ENCODE measurements around the gene AIG1.

AIG1 gene

DNA sequence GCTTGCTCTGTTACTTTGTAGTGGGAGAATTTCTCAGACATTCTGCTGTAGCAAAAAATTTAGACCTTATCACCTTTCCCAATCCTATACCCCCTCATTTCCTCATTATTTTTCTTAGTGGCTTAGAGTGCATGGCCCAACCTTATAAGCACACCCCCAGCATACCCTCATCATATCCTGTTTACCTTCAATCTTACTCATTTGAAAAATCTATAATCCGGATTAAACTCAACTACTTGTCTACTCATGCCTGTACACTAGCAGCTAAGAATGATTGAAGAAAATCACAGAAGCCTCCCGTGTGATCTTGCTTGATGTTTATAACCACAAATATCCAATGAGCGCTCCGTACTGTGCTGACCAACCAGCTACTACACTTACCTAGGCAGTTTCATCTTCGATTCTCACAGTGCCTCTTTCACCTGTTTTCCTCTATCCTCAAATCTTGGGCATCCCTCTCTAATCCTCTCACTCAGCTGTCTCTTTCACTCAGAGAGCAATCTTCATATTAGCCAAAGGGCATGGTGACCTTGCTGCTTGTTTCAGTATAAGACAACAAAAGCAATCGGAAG lies 36.6 kb downstream of the AIG1 start:
- DNase-seq (ENCODE audit: low read depth): no peak

DNA sequence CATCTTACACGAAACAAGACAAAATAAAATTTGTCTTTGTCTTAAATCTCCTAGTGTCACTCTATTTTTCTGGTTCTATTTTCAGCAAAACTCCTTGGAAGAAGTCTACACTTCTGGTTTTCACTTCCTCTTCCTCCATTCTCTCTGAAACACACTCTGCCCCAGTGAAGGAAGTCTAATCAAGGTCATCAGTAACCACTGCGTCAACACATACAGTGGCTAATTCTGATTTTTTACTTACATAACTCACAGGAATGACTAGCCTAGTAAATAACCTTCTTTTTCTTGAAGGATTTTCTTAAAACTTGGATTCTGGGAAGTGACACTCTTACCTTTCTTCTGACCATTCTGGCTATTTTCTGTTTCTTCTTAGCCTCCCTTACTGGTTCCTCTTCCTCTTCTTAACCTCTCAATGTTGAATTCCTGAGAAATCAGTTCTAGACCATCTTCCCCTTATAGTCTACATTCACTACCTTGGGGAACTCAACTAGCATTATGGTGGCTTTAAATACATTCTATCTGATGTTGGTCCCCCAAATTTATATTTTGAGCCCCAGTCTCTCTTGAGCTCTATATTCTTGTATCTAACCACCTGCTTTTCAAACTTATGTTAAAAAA lies 37.5 kb downstream of the AIG1 start:
- no peak for DNase-seq (ENCODE audit: low read depth)

DNA sequence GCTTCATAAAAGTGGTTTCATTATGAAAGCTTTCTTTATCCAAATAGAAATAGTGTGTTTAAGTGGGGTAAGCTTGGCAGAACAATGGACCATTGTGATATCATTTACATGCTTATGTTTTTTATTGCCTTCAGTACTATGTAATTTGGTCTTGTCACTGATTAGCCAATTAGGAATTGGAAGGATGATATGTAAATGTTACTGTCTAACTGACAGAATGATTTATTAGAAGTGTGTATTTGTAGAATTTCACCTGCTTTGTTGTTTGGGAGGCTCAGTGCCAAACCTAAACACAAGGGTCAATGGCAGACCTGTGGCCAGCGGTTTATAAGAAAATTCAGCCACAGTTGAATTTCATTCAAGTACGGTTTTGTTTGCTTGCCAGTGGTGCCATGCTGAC lies 39.0 kb downstream of the AIG1 start:
- no peak for DNase-seq (ENCODE audit: low read depth)

DNA sequence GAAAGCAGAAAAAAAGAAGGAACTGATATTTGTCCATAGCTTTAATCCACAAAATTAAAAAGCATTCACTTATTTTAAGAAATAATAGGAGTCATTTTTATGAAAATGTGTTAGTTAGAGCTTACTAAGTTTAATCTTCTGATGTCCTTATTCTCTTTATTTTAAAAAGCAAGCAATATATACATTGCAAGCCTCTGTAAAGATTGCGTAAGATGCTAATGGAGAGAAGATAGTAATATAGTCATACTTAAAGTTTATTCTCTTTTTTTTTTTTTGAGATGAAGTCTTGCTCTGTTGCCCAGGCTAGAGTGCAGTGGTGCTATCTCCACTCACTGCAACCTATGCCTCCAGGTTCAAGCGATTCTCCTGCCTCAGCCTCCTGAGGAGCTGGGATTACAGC lies 39.7 kb downstream of the AIG1 start:
- no peak for DNase-seq (ENCODE audit: low read depth)

- no peak for DNase-seq (ENCODE audit: low read depth)
Observed at GRCh38 chr6:143103916-143104315, 43.2 kb downstream of the AIG1 start.

GRCh38 chr6:143107440-143107839 lies 46.8 kb downstream of the AIG1 start:
- DNase-seq (ENCODE audit: low read depth): no peak

- DNase-seq (ENCODE audit: low read depth): no peak
Observed at GRCh38 chr6:143107911-143108761, 47.4 kb downstream of the AIG1 start.

DNA sequence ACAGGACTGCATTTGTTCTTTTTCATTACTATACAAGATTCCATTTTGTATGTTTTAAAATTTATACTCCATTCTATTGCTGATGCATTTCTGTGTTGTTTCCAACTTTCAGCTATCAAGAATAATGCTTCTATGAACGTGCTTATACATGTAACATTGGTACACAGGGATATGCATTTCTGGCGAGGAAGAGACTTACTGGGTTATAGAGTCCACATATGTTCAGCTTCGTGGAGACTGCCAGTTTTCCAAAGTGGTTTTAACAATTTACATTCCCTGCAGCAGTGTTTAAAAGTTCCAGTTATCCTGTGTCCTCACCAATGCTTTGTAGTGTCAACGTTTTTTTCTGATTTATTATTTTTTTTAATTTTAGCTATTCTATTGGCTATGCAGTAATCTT lies 48.5 kb downstream of the AIG1 start:
- no peak for DNase-seq (ENCODE audit: low read depth)

DNA sequence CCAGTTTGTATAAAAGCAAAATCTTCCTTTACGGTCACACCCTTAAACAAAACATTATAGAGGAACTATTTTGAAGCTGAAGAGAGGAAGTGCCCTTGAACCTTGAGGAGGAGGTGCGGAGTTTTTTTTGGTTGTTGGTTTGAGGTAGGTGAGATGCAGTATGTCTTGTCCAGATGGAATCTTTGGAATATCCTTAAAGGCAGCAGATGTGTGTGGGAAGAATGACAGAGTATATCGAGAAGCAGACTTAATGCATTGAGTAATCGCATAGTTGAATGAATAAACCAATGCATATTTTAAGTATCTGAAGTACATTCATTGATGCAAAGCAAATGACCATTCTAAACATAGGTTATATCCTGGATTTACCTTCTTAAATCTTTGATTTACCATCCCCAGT lies 49.9 kb downstream of the AIG1 start:
- no peak for DNase-seq (ENCODE audit: low read depth)

- no peak for DNase-seq (ENCODE audit: low read depth)
Observed at GRCh38 chr6:143110996-143111395, 50.3 kb downstream of the AIG1 start.

DNA sequence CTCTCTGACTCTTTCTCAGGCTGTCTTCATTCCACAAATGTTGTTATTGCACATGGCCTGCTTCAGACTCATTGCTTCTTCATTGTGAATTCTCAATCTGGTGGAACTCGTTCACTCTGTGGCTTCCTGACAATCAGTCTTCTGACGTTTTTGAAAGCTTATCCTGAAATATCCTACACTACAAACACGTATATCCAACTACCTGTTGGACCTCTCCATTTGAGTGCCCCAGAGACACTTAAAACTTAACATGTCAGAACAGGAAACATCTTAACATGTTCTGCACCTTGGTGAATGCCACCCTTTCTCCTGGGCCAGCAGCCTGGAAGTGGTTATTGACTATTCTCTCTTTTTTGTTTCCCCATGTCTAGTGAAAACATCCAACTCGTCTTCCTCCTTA lies 50.8 kb downstream of the AIG1 start:
- DNase-seq (ENCODE audit: low read depth): no peak

DNA sequence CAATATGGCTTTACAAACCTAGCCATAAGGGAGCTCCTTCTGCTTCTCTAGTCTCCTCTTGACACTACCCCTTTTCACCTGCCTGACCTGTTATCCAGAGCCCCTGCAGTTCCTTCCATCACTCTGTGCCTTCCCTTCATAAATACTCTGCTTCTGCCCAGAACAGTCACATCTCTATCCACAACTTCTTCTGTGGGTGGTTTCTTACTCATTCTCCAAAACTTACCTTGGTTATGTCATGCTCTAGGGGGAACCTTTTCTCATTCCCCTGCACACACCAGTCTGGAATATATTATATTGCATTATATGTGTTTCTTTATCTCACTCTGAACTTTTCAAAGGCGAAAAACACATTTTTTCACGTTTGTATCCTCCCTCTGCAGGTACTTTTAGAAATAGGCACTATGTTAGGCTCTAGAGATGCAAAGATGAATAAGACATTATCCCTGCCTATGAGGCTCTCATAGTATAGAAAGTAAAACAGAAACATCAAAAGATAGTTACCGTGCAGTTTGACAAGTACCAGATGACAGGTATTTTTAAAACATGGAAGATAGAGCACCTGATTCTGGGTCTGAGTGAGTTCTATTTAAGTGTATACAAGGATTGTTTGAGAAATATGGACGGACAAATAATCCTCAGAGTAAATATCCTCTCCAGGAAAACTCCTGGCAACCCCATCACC lies 51.5 kb downstream of the AIG1 start:
- no peak for DNase-seq (ENCODE audit: low read depth)

DNA sequence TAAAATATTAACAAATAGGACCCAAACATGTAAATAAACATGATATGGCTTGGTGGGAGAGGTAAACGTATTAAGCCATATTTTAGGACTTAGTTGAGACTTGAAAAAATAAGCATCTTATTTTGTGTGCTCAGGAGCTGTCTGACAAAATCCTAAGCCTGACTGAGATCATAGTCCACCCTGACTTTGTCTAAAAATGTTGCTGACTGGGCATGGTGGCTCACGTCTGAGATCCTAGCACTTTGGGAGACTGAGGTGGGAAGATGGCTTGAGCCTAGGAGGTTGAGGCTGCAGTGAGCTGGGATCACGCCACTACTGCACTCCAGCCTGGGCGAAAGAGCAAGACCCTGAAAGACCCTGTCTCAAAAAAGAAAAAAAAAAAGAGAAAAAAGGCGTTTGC lies 52.1 kb downstream of the AIG1 start:
- DNase-seq (ENCODE audit: low read depth): no peak

DNA sequence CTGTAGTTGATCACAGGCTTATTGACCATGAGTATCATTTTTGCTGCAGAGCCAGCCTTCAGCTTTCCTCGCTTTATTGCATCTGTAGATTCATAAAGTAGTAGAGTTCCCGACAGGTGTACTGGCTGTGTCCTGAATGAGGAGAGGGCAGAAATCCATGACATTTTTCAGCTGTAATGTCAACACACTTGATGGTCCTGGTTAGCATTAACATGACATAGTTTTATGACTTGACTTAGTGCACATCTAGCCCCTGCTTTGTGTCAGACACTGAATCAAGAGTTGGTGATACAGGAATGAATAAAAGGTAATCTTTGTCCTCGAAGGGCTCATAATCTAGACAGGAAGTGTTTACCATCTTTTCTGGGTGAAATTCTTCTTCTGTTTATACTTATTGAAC lies 55.0 kb downstream of the AIG1 start:
- DNase-seq (ENCODE audit: low read depth): no peak

- no peak for DNase-seq (ENCODE audit: low read depth)
Observed at GRCh38 chr6:143117108-143117507, 56.4 kb downstream of the AIG1 start.

DNA sequence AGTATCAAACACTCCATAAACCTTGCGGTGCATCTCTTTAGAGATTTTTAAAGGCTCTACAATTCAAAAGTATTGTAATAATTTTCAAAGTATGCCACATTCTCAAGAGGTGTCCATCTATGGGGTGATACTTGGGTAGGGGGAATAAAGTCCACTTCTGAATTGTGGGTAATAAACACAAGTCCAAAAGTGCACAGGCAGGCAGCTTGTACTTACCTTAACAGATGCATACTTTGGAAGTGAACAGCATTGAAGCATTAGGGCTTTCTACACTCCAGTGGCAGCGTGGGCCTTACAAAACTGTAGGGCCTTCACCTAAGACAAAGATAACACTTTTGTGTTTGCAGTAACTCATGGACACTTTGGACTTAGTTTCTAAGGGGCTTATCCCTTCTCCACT lies 58.6 kb downstream of the AIG1 start:
- DNase-seq (ENCODE audit: low read depth): no peak

GRCh38 chr6:143123081-143123480 lies 62.4 kb downstream of the AIG1 start:
- no peak for DNase-seq (ENCODE audit: low read depth)

DNA sequence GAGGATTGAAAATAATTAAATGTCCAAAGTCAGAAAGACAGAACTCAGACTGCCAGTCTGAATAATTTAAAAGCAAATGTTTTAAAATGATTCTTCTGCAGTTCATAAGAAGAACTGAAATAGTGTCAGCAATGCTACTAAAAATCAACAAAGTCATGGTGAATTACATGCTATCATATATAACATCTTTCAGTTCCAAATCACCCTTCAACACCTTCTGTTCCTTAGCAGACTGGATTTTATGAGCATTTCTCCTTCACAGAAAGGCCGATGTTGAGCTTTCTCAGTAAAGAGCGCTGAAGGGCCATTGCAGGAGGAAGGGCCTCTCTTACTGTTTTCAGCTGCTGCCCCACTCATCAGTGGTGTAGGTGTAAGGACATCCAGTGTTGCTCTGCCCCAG lies 63.3 kb downstream of the AIG1 start:
- DNase-seq (ENCODE audit: low read depth): no peak

GRCh38 chr6:143125455-143125854 lies 64.8 kb downstream of the AIG1 start:
- DNase-seq (ENCODE audit: low read depth): no peak

DNA sequence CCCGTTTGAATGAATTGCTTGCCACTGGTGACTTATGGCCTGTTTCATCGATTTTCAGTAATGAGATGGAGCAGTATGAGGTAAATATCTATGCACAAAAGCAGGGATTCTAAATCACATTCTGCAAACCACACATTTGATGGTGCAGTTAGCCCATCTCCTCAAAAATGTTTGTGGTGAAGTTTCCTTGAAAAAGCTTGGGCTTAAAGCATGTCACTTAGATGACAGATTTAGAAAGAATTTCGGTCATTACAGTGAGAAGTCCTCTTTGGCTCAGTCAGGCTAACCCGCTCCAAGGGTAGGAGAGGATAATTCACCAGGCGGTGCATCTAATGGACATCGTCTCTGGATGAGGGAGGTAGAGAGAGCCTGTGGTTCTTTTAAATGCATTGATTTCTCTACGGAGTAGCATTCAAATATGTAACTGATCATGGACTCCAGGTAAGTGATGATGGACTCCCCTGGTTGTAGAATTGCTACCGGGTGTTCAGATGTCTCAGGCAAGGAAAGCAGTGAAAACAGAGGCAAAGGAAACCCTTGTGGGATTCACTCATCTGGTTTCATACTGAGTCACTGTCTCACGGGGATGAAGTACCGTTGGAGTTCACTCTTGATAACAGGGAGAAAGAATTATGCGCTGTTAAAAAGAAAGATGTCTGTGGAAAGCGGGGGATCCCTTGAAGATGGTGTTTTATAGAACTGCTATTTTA lies 65.3 kb downstream of the AIG1 start:
- no peak for DNase-seq (ENCODE audit: low read depth)

DNA sequence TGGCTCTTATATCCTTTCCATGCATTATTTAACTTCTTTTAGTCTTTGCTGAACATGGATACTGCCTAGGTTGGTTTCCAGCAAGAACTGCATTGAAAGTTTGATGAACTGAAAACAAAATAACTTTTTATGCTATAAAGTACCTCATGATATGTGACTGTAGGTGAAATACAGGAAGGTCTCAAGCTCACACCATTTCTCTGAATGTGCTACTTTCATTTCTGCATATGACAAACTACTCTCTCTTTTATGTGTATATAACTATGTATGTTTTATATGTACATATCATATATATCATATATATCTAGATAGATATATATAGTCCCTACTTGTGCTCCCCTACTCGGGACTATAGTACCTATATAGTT lies 65.9 kb downstream of the AIG1 start:
- no peak for DNase-seq (ENCODE audit: low read depth)

- no peak for DNase-seq (ENCODE audit: low read depth)
Observed at GRCh38 chr6:143127941-143128680, 67.4 kb downstream of the AIG1 start.
